ENCODE results near the gene PAOX.

Gene PAOX

DNA sequence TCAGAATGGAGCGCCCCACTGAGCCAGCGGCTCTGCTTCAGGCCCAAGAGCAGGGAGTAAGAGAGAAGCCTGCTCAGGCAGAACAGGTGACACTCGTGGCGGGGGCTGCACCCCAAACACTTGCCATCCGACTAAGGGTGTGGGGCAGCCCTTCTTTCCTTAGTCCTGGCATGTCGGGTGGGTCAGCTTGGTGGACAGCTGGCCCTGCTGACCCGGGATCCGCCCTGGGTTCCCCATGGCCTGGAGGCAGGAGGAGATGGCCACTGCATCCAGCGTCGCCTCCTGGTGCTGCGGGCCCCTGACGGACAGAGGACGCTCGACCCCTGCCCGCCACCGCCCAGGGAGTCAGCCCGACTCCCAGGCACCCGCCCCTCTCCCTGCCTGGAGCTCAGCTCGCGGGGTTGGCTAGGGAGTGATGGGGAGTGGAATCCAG lies 1.2 kb upstream of the PAOX start:
- TF ChIP-seq, protein P1, sequence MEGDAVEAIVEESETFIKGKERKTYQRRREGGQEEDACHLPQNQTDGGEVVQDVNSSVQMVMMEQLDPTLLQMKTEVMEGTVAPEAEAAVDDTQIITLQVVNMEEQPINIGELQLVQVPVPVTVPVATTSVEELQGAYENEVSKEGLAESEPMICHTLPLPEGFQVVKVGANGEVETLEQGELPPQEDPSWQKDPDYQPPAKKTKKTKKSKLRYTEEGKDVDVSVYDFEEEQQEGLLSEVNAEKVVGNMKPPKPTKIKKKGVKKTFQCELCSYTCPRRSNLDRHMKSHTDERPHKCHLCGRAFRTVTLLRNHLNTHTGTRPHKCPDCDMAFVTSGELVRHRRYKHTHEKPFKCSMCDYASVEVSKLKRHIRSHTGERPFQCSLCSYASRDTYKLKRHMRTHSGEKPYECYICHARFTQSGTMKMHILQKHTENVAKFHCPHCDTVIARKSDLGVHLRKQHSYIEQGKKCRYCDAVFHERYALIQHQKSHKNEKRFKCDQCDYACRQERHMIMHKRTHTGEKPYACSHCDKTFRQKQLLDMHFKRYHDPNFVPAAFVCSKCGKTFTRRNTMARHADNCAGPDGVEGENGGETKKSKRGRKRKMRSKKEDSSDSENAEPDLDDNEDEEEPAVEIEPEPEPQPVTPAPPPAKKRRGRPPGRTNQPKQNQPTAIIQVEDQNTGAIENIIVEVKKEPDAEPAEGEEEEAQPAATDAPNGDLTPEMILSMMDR (IDR thresholded peaks at IDR 0.05; ENCODE audit: low read depth, low read length) = no peak
- in situ Hi-C loops (cut with HindIII; ENCODE audit: low sequenced_read_pairs) = no loop called here
- H3K4me3 ChIP-seq (ENCODE audit: low read depth, low read length) = peak overlapping the region; percentile 63
- no peak for DNase-seq (ENCODE audit: low read depth, low spot score)

DNA sequence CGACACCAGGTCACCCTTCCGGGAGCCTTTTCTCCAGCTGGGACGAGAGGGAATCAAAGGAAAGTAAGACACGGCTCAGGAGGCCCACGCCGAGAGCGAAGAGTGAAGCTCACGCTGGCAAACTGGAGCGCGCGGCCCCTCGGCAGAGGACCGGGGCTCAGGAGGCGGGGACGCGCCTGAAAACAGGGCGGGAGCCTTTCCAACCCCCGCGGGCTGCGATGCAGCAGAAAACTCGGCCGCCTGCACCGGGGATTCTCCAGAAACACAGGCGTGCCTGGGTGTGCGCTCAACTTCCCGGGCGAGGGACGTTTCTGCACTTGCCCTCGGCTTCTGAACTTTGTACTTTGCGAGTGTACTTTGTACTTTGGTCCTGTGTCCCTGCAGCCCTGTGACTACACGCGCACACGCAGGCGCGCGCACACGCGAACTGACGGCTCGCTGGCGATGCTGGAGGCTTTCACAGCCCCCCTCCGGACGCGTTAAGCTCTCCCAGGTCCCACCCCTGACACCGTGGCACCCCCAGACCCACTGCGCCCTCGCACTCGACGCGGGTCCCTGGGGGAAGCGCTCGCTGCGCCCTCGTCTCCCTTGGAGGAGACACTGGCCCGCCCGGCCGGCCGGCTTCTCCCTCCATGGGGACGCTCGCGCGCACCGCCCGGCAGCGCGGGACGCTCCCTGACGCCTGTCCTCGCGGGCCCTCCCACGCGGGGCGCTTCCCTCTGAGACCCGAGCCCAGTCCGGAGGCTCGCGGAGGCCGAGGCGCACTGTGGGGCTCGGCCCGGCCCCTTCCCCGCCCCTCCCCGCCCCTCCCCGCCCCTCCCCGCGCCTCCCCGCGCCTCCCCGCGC lies 588 bp upstream of the PAOX start:
- DNase-seq (ENCODE audit: low read depth, low spot score) = peak; percentile 41
- in situ Hi-C loops (cut with HindIII; ENCODE audit: low sequenced_read_pairs) = no loop called here
- peak overlapping the region; percentile 63 for H3K4me3 ChIP-seq (ENCODE audit: low read depth, low read length)
- TF ChIP-seq, protein P1 (IDR thresholded peaks at IDR 0.05; ENCODE audit: low read depth, low read length) = no peak

DNA sequence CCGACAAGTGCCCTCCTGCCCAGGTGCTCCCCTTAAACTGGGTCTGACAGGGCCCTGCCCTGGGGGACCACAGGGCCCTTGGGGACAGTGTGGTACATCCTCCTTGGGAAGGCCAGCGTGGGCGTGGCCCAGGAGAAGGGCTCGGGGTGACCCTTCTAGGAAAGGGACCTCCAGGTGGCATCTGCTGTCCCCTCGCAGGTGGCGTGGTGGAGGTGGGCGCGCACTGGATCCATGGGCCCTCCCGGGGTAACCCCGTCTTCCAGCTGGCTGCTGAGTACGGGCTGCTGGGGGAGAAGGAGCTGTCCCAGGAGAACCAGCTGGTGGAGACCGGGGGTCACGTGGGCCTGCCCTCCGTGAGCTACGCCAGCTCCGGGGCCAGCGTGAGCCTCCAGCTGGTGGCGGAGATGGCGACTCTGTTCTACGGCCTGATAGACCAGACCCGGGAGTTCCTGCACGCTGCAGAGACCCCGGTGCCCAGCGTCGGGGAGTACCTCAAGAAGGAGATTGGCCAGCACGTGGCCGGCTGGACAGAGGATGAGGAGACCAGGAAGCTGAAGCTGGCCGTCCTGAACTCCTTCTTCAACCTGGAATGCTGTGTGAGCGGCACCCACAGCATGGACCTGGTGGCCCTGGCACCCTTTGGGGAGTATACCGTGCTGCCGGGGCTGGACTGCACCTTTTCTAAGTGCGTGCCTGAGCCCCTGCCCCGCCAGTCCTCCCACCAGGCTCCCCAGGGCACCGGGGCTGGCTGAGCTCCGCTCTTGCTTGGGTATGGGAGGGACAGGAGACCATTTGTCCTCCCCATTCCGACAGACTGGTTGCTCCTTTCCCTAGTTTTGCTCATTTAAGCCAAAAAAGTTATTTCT lies 972 bp downstream of the PAOX start:
- TF ChIP-seq, protein P1 (IDR thresholded peaks at IDR 0.05; ENCODE audit: low read depth, low read length) = no peak
- in situ Hi-C loops (cut with HindIII; ENCODE audit: low sequenced_read_pairs) = no loop called here
- peak overlapping the region; percentile 39 for H3K4me3 ChIP-seq (ENCODE audit: low read depth, low read length)

DNA sequence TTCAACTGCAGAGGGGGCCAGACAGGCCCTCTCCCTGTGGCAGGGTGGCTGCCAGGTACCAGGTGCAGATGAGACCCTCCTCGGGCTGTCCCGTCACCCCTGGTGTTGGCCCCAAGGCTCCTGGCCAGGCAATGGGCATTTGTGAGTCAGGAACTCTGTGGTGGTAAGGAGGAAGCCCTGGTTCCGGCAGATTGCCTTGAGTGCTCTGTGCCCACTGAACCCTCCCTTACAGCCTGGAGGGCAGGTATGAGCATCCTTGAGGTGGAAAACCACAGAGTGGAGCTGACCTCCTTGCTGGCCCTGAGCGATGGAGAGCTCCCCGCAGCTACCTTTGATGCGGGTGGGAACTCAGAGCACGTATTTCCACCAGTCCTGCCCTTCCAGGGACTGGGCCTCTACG lies 2.0 kb downstream of the PAOX start:
- TF ChIP-seq, protein P1 (IDR thresholded peaks at IDR 0.05; ENCODE audit: low read depth, low read length) = no peak
- H3K4me3 ChIP-seq (ENCODE audit: low read depth, low read length) = no peak overlapping the region
- DNase-seq (ENCODE audit: low read depth, low spot score) = no peak
- in situ Hi-C loops (cut with HindIII; ENCODE audit: low sequenced_read_pairs) = no loop called here

More for the DNA sequence above, 972 bp downstream of the PAOX start:
- no peak for DNase-seq (ENCODE audit: low read depth, low spot score)

DNA sequence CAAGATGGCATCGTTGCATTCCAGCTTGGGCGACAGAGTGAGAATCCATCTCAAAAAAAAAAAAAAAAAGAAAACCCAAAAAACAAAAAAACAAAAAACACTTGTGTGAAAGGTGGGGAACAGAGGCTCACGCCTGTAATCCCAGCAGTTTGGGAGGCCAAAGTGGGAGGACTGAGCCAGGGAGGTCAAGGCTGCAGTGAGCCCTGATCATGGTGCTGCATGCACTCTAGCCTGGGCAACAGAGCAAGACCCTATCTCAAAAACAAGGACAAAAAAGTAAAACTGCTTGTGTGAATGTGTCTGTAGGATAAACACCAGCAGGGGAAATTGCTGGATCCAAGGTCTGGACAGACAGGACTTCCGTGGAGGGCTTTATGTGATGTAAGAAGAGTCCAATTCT lies 4.5 kb downstream of the PAOX start:
- in situ Hi-C loops (cut with HindIII; ENCODE audit: low sequenced_read_pairs) = no loop called here
- no peak for DNase-seq (ENCODE audit: low read depth, low spot score)
- TF ChIP-seq, protein P1 (IDR thresholded peaks at IDR 0.05; ENCODE audit: low read depth, low read length) = no peak

DNA sequence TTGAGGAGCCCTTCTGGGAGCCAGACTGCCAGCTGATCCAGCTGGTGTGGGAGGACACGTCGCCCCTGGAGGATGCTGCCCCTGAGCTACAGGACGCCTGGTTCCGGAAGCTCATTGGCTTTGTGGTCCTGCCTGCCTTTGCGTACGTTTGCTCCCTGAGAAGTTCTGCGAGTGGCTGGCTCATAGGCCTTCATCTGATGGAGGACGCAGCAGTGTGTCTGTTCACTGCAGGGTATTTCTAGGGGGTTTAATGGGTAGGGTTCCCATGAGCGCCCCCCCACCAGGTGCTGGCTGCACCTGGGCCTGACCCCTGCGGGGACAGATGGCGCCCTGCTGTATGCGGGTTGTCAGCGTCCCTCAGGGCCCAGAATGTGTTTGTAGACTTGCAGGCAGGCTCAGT lies 5.0 kb downstream of the PAOX start:
- DNase-seq (ENCODE audit: low read depth, low spot score) = no peak
- TF ChIP-seq, protein P1 (IDR thresholded peaks at IDR 0.05; ENCODE audit: low read depth, low read length) = no peak
- H3K4me3 ChIP-seq (ENCODE audit: low read depth, low read length) = no peak overlapping the region
- in situ Hi-C loops (cut with HindIII; ENCODE audit: low sequenced_read_pairs) = no loop called here

More for the DNA sequence above, 4.5 kb downstream of the PAOX start:
- no peak overlapping the region for H3K4me3 ChIP-seq (ENCODE audit: low read depth, low read length)

Measured in astrocyte of the spinal cord (primary cell).